Epidermal melanocyte (primary cell): ENCODE data around the gene IL16.
"Not testable (repeated sequence)": the region's sequence is repeated elsewhere in the genome, so short reads cannot be mapped to it uniquely, and the experiment has no call there.

Experiments used
- DNase-seq: peaks from one replicate; pipeline ENCODE4 v3.0.0; 2011; ENCODE audit warnings: low spot score; ENCODE audit not compliant: insufficient read length

Gene IL16

DNA sequence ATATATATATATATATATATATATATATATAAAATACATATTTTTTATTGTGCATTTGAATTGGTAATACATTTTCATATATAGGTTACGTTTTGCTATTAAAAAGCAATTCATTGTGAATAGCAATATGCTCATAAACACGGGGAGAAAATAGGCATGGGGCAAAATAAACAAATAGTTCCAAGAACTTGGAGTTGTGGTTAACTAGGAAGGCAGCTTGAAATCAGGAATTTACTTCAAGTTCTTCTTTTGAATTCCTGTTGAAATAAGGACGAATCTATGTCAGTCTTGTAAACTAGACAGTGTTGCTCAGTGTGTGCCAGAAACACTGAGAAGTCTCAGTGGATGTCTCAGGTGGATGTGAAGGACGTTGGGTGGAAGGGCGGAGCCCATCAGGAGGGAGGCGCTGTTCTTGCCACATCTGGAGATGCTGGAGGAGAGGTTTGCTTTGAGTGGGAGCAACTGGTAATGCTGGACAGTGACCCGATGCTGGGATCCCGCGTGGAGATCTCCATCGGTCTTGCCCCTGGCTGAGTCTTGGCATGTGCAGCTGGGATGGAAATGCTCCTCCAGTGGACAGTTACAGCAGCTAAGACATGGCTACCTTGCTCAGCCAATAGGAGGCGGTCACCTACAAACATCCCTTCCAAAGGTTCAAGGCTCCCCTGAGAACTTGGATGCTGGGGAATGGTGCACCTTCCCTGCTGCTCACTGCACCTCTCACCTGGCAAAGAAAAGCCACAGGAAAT lies 2.5 kb downstream of the IL16 start:
- DNase-seq: no peak

DNA sequence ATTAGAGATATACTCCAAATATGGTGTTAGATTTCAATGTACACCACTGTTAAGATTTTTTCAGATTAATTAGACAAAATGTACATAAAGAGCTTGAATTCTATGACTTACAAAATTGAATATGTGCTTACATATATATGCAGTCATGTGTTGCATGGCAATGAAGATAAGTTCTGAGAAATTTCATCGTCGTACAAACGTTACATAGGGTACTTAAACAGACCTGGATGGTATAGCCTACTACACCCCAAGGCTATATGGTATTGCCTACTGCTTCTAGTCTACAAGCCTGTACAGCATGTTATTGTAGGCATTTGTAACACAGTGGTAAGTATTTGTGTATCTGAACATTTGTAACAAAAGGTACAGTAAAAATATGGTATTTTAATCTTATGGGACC lies 9.3 kb downstream of the IL16 start:
- DNase-seq: no peak

DNA sequence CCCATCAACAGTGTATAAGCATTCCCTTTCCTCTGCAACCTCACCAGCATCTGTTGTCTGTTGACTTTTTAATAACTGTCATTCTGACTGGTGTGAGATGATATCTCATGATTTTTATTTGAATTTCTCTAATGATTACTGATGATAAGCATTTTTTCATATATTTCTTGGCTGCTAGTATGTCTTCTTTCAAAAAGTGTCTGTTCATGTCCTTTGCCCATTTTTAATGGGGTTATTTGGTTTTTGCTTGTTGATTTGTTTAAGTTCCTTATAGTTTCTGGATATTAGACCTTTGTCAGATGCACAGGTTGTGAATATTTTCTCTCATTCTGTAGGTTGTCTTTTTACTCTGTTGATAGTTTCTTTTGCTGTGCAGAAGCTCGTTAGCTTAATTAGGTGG lies 11.3 kb downstream of the IL16 start:
- not testable (repeated sequence) for DNase-seq

DNA sequence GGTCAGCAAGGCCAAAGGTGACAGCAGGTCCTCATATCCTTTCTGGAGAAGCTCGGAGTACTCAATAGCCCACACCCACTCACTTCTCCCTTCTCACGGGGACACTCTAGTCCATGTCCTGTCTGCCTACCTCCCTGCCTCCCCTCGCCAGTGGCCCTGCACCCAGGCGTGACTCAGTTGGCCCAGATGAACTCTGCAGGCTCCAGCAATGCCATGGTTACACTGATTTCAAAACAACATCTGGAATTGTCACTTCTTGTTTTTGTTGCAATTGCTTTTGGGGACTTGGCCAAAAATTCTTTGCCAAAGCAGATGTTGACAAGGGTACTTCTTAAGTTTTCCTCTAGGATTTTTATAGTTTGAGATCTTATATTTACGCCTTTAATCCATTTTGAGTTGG lies 13.0 kb downstream of the IL16 start:
- no peak for DNase-seq

DNA sequence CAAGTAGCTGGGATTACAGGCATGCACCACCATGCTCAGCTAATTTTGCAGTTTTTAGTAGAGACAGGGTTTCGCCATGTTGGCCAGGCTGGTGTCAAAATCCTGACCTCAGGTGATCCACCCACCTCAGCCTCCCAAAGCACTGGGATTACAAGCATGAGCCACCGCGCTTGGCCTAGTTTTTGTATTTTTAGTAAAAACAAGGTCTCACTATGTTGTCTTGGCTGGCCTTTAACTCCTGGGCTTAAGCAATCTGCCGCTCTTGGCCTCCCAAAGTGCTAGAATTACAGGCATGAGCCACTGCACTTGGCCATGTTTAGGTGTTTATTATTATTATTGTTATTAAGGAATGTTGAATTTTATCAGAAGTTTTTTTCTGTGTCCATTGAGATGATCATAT lies 14.7 kb downstream of the IL16 start:
- no peak for DNase-seq

DNA sequence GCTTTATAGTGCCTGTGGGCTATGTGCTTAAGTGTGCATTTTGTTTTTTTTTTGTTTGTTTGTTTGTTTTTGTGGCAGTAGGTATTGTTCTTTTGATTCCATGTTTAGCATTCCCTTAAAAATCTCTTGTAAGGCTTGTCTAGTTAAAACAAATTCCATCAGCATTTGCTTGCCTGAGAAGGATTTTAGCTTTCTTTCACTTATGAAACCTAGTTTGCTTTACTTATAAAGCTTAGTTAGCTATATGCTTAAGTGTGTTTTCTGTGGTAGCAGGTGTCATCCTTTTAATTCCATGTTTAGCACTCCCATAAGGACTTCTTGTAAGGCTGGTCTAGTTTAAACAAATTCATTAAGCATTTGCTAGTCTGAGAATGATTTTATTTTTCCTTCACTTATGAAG lies 17.3 kb downstream of the IL16 start:
- DNase-seq: no peak

DNA sequence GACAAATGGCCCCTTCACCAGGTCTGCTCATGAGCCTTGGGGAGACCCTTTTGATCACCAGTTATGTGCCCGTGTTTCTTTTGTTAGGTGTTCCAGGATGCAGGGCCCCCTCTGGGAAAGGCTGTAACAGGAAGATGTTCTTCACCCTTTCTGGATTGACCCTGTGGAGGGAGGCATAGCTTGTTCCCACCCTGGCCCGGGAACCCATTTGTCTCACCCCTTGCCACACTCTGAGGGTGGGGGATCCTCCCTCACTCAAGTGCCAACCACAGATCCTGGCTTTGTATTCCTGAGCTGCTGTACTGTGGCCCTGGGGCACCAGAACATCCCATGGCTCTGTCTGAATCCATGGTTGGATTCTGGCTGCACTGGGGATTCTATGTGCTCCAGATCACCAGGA lies 18.9 kb downstream of the IL16 start:
- no peak for DNase-seq

DNA sequence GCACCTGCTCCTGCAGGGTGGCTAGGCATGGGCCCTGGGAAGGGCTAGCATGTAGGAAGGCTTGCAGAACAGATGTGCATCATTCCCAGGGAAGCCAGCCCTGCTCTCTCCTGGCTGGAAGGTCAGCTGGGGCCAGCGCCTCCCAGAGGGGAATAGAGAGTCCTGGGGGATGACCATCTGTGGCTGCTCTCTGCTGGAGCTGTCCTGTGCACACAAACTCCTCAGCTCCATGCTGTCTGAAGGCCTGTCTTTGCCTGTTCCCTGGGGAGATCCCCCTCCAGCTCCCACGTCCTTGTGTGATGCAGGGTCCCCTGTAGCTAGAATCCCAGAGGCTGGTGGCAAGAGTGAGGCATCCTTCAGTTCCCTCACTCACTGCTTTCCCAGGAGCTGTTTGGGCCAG lies 19.3 kb downstream of the IL16 start:
- DNase-seq: no peak

DNA sequence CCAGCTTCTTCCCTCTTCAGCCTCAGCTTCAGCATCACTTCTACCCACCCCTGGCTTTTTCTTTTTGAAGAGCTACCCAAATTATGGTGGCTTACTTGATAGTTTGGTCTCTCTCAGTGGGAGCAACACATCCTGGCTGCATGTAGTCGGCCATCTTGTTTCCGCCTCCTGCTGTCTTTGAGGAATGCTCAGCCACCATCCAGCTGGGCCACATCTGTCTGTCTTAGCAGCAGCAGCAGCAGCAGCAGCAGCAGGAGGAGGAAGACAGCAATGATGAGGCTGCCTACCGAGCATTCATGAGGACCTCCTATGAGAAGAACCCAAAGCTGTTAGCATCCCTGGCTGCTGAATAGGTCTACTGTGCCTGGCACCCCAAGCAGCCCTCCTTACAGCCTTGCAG lies 19.7 kb downstream of the IL16 start:
- no peak for DNase-seq

DNA sequence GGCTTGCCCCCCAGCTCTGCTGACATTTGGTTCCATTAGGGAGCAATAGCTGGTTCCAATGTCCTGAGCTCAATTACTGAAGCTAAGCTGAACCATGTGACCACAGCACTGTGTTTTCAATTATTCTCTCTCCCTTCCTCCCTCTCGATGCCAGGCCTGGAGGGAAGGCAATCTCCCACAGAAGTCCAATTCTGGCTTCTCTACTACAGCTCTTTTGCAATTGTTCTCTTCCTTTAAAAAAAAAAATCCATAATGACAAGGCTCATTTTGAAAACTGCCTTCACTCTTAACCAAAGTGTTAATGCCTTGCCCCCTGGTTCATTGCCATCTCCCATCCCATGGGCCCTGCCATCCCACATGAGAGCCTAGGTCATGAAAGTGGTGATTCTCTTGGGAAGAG lies 24.8 kb downstream of the IL16 start:
- DNase-seq: peak; percentile 55

DNA sequence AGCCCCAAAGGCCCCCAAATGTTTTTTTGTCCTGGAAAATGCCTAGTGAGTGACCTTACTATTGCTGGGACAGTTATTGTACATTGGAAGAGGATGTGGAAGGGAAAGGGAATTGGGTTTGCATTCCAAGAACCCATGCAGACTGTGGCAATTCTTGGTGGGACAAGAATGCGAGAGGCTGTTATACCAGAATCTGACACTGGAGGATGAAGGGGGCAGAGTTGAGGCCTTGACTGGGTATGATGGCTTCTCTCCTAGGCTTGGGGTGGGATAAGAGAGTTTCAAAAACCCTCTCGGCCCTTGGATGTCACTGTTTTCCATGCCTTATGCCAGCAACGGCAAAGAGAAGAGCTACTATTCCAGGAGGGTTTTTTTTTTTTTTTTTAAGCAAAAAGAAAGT lies 25.3 kb downstream of the IL16 start:
- no peak for DNase-seq

DNA sequence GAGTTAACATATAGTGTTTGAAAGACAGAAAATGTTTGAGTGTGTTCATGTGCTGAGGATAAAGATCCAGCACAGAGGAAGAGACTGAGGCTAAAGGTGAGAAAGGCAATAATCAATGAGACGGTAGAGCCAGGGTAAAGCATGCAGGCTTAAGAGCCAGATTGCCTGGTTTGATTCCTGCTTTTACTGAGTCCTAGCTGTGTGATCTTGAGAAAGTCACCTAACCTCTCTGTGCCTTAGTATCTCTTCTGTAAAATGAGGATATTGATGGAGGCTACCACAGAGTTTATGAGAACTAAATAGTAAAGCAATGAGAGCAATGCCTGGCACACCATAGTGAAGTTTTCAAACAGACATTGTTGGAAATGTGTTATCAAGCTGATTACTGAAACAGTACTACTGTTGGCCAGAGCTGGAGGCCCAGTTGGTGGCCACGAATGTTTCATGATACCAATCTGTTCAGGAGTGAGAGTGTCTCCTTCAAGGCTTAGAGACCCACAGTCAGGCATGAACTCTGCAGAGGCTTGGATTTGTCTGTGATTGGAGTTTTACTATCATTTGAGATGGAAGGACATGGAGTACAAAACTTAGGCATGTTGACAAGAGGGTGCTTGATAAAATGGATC lies 26.8 kb downstream of the IL16 start:
- DNase-seq: no peak

DNA sequence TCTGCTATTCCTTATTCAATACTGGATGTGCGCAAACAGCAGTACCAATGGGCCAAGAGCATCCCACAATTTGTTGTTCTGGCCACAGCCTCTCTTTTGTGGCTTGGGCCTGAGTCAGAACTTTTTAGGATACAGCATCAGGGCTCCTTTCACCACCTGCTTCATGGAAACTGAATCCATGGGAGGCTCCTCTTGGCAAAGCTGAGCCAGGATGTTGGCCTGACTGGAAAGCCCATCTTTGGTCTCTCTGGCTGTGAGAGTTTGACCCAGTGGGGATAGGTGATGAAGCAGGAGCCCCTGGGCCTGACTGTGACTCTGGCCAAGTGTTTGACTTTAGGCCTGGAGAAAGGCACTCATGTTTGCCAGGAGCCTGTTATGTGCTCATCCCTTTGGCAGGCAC lies 27.6 kb downstream of the IL16 start:
- DNase-seq: no peak

DNA sequence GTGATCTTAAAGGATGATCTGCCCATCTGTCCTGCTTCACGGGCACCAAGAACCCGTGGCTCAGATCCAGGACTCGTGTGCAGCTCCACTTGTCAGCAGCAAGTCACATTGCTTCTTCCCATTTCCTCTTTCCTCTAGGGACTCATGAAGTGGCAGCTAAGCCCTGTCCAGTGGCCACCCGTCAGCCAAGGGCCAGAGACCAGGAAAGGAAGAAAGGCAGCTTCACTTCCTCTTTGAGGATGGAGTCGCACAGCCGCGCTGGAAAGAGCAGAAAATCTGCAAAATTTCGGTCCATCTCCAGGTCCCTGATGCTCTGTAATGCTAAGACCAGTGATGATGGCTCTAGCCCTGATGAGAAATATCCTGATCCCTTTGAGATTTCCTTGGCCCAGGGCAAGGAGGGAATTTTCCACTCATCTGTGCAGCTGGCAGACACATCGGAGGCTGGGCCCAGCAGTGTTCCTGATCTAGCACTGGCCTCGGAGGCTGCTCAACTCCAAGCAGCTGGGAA lies 28.5 kb downstream of the IL16 start:
- DNase-seq: no peak

DNA sequence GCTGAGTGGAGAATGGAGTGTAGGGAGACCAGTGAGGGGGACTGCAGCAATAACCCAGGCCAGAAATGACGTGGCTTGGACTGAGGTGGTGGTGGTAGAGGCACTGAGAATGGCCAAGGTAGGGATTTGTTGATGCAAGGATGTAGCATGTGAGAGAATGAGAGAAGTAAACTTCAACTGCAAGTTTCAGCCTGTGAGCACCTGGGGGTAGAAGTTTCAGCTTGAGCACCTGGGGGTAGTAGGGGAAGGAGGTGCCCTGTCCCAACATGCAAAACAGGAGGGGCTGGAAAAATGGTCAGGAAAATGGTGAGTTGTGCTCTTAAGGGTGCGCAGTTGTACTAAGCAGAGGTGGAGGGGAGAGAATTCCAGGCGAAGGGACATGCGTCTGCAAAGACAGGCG lies 31.0 kb downstream of the IL16 start:
- DNase-seq: no peak

DNA sequence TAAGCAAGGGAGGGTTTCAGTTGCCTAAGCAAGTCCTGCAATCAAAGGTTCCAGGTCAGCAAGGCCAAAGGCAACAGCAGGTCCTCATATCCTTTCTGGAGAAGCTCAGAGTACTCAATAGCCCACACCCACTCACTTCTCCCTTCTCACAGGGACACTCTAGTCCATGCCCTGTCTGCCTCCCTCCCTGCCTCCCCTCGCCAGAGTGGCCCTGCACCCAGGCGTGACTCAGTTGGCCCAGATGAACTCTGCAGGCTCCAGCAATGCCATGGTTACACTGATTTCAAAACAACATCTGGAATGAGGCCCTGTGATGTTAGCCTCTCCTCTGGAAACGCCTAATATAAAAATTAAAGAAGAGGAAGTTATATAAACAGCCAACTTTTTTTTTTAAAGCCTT lies 32.9 kb downstream of the IL16 start:
- DNase-seq: no peak

DNA sequence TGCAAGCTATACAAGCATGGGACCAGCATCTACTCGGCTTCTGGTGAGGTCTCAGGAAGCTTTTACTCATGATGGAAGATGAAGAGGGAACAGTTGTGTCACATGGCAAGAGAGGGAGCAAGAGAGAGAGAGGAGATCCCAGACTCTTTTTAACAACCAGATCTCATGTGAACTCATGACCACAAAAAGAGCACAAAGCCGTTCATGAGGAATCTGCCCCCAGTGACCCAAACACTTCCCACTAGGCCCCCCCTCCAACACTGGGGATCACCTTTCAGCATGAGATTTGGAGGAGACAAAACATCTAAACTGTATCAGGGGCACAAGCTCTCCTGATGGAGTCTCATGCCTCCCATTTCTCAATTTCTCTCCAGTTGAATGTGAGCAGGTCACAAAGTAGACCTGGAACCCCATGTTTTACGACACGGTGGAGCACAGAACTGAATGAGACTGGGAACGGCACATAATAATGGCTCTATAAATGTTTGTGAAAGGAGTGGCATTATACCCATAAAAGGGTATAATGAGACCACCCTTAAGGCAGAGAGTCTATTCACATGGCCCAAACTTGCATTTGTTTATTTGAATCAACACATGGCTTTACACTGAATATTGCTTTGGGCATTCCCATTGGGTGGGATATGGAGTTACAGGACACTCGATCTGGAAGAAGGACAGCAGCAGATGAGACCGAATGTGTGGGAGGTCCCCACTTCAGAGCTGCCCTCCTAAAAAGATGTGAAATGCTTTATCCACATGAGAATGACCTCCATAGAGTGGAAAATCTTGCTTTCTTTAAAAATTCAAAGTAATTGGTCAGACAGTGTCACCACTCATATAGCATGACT lies 38.8 kb downstream of the IL16 start:
- DNase-seq: no peak

DNA sequence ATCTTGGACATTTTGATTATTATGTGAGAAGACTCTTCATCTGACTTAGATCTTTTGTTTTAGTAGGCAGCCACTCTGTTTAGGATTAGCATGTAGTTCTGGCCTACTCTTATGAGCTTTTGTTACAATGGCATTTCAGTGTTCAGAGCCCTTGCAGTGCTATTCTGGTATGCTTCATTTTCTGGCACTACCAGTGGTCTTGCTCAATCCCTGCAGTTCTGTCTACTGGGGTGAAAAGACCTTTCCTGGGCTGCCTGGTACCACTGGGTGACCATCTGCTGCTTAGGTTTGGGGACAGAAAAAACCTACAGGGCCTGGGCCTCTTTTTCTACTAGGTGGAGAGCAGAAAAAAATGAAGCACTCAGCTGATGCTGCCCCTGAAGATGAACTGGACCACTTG lies 42.5 kb downstream of the IL16 start:
- DNase-seq: no peak

DNA sequence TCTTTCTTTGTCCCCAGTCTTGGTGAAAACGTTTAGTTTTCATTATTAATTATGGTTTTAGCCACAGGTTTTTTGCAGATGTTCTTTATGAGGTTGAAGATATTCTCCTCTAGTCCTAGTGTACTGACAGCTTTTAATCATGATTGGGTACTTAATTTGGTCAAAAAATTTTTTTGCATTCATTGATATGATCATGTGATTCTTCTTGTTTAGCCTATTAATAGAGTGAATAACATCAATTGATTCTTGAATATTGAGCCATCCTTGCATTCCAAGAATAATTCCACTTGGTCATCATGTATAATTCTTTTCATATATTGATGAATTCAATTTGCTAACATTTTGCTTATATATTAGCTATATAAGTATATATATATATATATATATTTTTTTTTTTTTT lies 46.1 kb downstream of the IL16 start:
- DNase-seq: no peak

DNA sequence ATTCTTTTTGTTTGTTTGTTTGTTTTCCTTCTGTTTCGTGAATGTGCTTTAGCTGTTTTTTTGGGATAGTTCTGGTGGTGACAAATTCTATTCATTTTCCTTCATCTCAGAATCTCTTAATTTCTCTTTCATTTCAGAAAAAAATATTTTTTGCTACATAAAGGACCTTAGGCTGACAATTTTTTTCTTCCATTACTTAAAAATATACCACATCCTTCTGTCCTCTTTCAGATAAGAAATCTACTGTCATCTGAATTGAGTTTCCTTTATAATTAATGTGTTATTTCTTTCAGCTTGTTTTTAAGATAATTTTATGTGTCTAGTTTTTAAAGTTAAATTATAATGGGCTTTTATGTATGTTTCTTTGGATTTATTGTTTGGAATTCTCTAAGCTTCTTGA lies 47.6 kb downstream of the IL16 start:
- DNase-seq: no peak

DNA sequence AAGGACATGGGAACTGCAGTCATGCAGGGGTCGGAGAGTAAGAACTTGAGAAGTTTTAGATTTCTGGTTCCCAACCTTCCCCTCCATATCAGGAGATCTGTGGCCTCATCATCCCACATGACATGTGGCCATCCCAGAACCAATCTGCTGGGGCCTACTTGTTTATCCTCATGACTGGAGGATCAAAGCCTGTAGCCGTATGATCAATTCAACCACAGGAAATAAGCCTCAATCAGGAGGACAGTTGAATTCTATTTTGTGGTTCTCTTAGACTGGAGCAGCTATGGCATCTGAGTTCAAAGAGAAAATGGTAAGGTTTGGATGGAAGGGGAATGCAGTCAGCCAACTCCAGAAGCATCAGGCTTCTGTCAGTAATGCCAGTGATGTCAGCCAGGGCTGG lies 57.2 kb downstream of the IL16 start:
- no peak for DNase-seq

DNA sequence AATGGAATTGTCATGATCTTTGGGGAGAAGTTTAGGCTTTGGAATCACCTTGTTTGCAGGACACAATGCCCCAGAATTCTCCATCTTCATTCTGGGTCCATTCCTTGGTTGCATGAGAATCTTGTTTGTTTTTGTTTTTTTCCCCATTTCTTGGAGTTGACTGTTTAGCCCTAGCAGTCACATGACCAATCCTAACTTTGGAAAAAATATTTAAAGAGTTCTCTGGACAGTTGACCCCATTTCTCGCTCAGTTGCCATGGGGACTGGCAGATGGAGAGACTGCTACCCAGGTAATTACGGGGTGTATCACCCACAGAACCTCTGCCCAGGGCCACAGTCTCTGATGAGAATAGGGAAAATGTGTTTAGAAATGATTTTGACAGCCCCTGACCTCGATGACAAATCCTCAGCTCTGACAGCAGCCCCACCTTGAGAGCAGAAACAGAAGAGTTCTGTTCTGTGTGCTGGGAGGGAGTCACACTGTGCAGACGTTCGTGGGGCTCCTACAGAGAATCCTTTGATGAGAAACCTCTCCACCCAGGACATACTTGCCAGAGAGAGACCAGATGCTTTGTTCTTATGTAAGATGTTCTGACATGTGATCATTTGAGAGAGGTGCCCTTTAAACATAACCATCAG lies 57.7 kb downstream of the IL16 start:
- DNase-seq: peak; percentile 41
